Measurements from ENCODE around the gene COPS3.

The COPS3 gene

GRCh38 chr17:17205368-17206123 lies 75.5 kb downstream of the COPS3 start:
- in situ Hi-C loops (cut with MboI; ENCODE audit: low pct_unique_long_range_greater_than_20kb, low sequenced_read_pairs, unreplicated experiment), result no loop called here
- DNase-seq (ENCODE audit: low spot score), result peak; percentile 88
- TF ChIP-seq CTCF (IDR thresholded peaks at IDR 0.05; ENCODE audit: extremely low read depth, insufficient read depth, missing control alignments), result no peak

- TF ChIP-seq CTCF (IDR thresholded peaks at IDR 0.05; ENCODE audit: extremely low read depth, insufficient read depth, missing control alignments), result no peak
- in situ Hi-C loops (cut with MboI; ENCODE audit: low pct_unique_long_range_greater_than_20kb, low sequenced_read_pairs, unreplicated experiment), result no loop called here
- no peak for DNase-seq (ENCODE audit: low spot score)
Observed at GRCh38 chr17:17204635-17205231, 76.3 kb downstream of the COPS3 start.

GRCh38 chr17:17204041-17204591 lies 76.9 kb downstream of the COPS3 start:
- no peak for DNase-seq (ENCODE audit: low spot score)
- no peak for TF ChIP-seq CTCF (IDR thresholded peaks at IDR 0.05; ENCODE audit: extremely low read depth, insufficient read depth, missing control alignments)
- in situ Hi-C loops (cut with MboI; ENCODE audit: low pct_unique_long_range_greater_than_20kb, low sequenced_read_pairs, unreplicated experiment), result no loop called here

DNA sequence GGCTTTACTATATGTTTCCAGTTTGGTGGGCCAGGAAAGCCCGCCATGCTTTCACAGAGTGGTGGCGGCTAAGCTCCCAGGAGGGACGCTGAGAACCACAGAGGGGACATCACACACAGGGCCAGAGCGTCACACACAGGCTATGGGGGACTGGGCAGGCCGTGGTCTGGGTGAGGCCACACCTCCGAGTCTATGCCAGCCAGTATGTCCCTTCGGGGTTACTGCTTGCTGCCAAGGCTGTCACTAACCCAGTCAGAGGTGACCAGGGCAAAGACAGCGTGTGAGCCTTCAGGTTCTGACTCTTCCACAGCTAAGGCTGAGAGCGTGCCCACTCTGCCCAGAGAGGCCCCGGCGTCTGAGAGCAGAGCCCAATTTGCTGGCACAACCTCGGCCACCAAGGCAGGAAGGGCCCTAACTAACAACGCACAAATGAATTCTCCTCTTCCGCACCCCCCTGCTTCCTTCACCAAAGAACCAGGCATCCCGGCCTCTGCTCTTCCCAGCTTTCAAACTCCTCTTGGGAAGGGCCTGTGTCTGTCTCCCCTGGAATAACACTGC lies 77.8 kb downstream of the COPS3 start:
- in situ Hi-C loops (cut with MboI; ENCODE audit: low pct_unique_long_range_greater_than_20kb, low sequenced_read_pairs, unreplicated experiment), result no loop called here
- TF ChIP-seq CTCF (IDR thresholded peaks at IDR 0.05; ENCODE audit: extremely low read depth, insufficient read depth, missing control alignments), result no peak
- no peak for DNase-seq (ENCODE audit: low spot score)

DNA sequence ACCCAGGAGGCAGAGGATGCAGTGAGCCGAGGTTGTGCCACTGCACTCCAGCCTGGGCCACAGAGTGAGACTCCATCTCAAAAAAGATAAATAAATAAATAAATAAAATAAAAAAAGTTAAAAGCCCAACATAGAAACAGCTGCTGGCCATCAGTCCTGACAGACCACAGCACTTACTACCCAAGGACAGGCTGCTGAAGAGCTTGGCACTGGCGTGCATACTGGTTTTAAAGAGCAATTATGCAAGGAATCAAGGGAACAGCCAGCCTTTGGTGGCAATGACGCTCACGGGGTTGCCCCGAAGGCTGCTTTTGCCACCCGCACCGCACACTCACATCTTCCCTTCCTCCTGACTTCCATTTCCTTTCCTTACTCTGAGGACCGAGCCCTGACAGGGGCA lies 79.1 kb downstream of the COPS3 start:
- no peak for TF ChIP-seq CTCF (IDR thresholded peaks at IDR 0.05; ENCODE audit: extremely low read depth, insufficient read depth, missing control alignments)
- in situ Hi-C loops (cut with MboI; ENCODE audit: low pct_unique_long_range_greater_than_20kb, low sequenced_read_pairs, unreplicated experiment), result no loop called here
- DNase-seq (ENCODE audit: low spot score), result no peak

DNA sequence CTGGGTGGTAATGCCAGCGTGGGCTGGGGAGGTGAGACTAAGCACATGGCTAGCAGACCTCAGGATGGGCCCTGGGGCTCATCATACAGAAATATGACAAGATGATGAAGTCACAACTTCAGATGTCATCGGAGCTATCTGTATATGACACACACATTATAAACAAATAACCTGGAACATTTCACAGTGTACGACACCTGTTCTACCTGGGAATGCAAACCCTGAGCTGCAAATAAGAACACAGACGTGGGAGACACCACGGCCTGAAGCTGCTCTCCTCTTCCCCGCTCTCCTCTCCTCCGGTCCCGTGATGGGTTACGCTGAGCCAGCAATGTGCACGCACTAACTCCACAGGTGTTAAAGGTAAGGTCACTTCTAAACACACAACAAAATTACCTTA lies 79.8 kb downstream of the COPS3 start:
- in situ Hi-C loops (cut with MboI; ENCODE audit: low pct_unique_long_range_greater_than_20kb, low sequenced_read_pairs, unreplicated experiment), result no loop called here
- no peak for TF ChIP-seq CTCF (IDR thresholded peaks at IDR 0.05; ENCODE audit: extremely low read depth, insufficient read depth, missing control alignments)
- DNase-seq (ENCODE audit: low spot score), result no peak
